ENCODE measurements around the gene XRCC3.

Gene XRCC3

DNA sequence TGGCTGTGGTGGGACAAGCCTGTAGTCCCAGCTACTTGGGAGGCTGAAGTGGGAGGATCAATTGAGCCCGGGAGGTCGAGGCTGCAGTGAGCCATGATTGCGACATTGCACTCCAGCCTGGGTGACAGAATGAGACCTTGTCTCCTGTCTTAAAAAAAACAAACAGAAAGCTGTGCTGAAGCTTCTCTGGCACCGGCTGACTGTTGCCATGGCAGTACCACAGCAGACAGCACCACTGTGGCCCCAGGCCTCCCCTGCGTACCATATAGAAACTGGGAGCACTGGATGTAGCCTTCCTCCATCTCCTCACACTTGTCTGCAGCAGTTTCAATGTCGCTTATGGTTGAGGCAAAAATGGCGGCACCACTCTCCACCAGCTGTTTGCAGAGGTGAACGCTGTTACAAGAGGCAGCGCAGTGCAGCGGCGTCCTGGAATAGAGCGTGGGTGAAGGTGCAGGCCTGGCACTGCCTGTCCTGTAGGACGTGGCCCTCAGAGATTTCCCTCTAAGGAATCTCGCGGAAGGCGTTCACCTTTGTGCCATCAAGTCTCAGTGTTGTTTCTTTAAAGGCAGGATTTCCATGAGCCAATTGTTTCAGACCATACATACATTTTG, 22.3 kb upstream of the XRCC3 start:
- H3K36me3 Mint-ChIP-seq (ENCODE audit: low read depth), result peaks cover 44% of the 10 kb centered on the region

DNA sequence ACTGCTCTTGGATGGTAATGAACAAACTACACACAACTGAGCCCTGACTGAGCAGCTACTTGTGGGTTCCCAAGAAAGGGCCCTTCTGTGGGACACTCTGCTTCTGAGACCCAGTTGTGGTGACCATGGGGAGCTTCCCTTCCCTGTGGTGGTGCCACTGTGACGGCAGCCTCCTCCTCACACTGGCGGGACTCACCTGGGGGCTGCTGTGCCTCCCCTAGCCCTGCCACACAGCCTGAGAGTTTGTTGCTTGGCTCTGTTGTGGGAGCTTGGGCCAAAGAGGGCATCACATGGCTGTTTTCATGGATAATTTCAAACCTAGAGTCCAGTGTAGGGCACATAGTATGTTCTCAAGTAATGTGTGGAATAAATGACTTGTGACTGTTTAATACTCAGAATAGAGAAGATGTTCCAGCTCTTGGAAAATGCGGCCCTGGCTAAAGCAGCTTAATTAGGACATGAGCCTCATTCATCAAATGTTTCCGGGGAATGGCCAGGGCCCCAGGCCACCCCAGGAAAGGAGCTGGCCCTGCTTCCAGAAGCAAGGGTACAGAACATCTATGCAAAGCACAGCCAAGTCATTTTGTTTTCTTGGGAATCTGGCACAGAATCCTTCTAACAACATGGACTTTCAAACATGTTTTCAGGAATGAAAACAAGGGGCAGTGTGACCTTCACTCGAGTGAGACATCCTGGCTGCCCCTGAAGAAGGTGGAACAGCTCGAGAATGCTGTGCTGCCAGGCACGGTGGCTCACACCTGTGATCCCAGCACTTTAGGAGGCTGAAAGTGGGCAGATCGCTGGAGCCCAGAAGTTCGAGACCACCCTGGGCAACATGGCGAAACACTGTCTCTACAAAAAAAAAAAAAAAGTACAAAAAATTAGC, 21.5 kb upstream of the XRCC3 start:
- Mint-ChIP-seq H3K27ac (no peak overlapping the region), H3K9me3 (no peaks in the 10 kb centered on the region), H3K4me1 (no peaks in the 10 kb centered on the region), H3K4me3 (no peak overlapping the region), H3K27me3 (ENCODE audit: low read depth) (no peaks in the 10 kb centered on the region), H3K36me3 (ENCODE audit: low read depth) (peaks cover 45% of the 10 kb centered on the region)
- TF ChIP-seq, protein P1, sequence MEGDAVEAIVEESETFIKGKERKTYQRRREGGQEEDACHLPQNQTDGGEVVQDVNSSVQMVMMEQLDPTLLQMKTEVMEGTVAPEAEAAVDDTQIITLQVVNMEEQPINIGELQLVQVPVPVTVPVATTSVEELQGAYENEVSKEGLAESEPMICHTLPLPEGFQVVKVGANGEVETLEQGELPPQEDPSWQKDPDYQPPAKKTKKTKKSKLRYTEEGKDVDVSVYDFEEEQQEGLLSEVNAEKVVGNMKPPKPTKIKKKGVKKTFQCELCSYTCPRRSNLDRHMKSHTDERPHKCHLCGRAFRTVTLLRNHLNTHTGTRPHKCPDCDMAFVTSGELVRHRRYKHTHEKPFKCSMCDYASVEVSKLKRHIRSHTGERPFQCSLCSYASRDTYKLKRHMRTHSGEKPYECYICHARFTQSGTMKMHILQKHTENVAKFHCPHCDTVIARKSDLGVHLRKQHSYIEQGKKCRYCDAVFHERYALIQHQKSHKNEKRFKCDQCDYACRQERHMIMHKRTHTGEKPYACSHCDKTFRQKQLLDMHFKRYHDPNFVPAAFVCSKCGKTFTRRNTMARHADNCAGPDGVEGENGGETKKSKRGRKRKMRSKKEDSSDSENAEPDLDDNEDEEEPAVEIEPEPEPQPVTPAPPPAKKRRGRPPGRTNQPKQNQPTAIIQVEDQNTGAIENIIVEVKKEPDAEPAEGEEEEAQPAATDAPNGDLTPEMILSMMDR (IDR thresholded peaks at IDR 0.05; ENCODE audit: unreplicated experiment in 3 of 3), result no peak

More for the DNA sequence above, 22.3 kb upstream of the XRCC3 start:
- Mint-ChIP-seq H3K4me1 (no peaks in the 10 kb centered on the region), H3K27ac (no peak overlapping the region), H3K4me3 (no peak overlapping the region), H3K27me3 (ENCODE audit: low read depth) (no peaks in the 10 kb centered on the region), H3K9me3 (no peaks in the 10 kb centered on the region)
- TF ChIP-seq, protein P1 (IDR thresholded peaks at IDR 0.05; ENCODE audit: unreplicated experiment in 3 of 3), result no peak

DNA sequence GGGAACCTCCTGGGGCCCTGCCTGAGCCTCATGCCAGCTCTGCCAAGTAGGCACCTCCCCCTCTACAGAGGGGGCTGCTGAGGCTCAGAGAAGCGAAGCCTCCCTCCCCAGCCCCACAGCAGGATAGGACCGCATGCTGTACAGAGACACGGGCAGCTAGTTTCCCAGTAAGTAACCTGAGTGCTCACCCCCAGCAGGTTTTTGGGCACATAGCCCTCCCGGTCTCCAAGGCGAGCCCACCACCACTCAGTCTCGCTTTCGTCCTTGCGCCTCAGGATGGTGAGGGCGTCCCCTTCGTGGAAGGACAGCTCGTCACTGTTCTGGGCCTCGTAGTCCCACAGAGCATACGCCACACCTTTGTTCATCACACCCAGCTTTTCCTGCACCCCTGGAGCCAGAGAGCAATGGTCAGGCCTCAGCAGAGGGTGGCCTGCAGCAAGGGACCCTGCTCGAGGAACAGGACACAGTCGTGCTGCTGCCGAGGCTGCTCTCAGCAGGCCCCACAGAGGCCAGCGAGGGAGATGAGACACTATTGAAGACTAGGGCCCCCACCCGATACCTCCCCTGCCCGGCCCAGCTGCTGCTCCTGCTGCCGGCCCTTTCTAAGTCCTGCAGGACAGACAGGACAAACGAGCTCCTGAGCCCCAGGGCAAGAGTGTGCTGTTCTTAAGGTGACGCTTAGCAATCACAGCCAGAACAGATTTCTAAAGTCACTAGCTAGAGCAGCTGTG, 20.7 kb upstream of the XRCC3 start:
- Mint-ChIP-seq H3K9me3 (no peaks in the 10 kb centered on the region), H3K4me1 (no peaks in the 10 kb centered on the region), H3K27ac (peak overlapping the region in 1 of 3 experiments; percentile 17), H3K27me3 (ENCODE audit: low read depth) (no peaks in the 10 kb centered on the region), H3K4me3 (no peak overlapping the region), H3K36me3 (ENCODE audit: low read depth) (peaks cover 40% of the 10 kb centered on the region)
- TF ChIP-seq, protein P1 (IDR thresholded peaks at IDR 0.05; ENCODE audit: unreplicated experiment in 3 of 3), result no peak

DNA sequence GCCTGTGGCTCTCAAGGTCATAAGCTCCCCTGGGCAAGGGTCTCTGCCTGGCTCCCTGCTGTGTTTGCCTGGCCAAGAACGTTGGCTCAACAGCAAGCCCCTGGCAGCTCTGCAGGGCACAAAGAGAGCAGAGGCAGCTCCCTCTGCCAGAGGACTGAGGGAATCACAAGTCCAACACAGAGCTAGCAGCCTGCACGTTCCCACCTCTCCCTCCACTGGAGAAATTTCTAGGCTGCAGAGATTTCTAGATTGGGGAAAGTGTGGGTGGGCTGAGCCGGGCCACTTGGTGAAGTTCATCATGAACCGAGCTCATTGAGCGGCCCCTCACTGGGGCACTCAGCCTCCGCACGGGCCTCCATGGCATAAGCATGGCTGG, 20.2 kb upstream of the XRCC3 start:
- TF ChIP-seq, protein P1 (IDR thresholded peaks at IDR 0.05; ENCODE audit: unreplicated experiment in 3 of 3), result no peak
- Mint-ChIP-seq H3K4me1 (no peaks in the 10 kb centered on the region), H3K9me3 (no peaks in the 10 kb centered on the region), H3K36me3 (ENCODE audit: low read depth) (peaks cover 34% of the 10 kb centered on the region), H3K27me3 (ENCODE audit: low read depth) (no peaks in the 10 kb centered on the region), H3K4me3 (no peak overlapping the region), H3K27ac (peak overlapping the region in 1 of 3 experiments; percentile 32)

DNA sequence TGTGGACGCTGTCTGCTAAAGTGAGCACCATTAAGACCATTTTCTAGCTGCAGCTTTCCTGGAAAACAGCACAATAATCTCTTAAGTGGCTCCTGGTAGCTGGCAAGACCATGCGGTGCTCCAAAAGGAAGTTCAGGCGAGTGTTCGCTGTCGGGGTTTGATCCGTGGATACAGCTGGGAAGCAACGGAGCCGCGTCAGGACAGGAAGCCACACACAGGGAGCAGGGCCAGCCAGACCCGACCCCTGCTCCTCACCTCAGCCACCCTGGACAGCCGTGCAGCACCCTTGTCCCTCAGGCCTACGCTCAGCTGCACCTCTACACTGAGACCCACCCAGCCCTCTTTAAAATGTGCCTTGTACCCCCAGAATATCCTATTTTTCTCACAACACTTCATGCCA, 19.8 kb upstream of the XRCC3 start:
- H3K27ac Mint-ChIP-seq, result peak overlapping the region in 1 of 3 experiments; percentile 32
- H3K4me3 Mint-ChIP-seq, result no peak overlapping the region
- no peaks in the 10 kb centered on the region for H3K9me3 Mint-ChIP-seq
- peaks cover 32% of the 10 kb centered on the region for H3K36me3 Mint-ChIP-seq (ENCODE audit: low read depth)
- no peaks in the 10 kb centered on the region for H3K27me3 Mint-ChIP-seq (ENCODE audit: low read depth)
- H3K4me1 Mint-ChIP-seq, result no peaks in the 10 kb centered on the region
- TF ChIP-seq, protein P1 (IDR thresholded peaks at IDR 0.05; ENCODE audit: unreplicated experiment in 3 of 3), result no peak
